GF-D8 (cell line): ENCODE data around the gene RANGAP1.

Experiments
- DNase-seq: peaks from one replicate; lab custom pipeline; 2025; lab: John Stamatoyannopoulos, UW

The RANGAP1 gene

GRCh38 chr22:41237036-41237706 lies 48.8 kb downstream of the RANGAP1 start:
- DNase-seq, result no peak

GRCh38 chr22:41234815-41235695 lies 50.9 kb downstream of the RANGAP1 start:
- DNase-seq, result no peak

- no peak for DNase-seq
Measured at GRCh38 chr22:41231369-41231768, 54.6 kb downstream of the RANGAP1 start.

DNA sequence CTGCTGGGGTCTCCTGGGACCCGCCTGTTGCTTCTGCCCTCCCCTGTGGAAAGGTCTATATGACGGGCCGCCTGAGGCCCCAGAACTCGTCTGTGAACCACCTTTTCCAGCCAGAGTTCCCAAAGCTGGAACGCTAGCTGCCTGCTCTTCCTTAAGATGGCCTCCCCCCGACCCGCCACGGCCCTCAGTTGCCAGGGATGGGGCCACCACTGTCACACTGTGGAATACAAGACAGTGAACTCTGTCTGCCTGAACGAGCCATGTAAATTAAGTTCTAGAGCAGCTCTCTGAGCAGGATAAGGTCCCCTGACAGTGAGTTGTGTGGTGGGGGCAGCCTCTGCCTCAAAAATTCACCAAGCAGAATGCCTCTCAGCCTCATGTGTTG lies 55.6 kb downstream of the RANGAP1 start:
- no peak for DNase-seq

GRCh38 chr22:41229730-41230400 lies 56.1 kb downstream of the RANGAP1 start:
- DNase-seq, result no peak

DNA sequence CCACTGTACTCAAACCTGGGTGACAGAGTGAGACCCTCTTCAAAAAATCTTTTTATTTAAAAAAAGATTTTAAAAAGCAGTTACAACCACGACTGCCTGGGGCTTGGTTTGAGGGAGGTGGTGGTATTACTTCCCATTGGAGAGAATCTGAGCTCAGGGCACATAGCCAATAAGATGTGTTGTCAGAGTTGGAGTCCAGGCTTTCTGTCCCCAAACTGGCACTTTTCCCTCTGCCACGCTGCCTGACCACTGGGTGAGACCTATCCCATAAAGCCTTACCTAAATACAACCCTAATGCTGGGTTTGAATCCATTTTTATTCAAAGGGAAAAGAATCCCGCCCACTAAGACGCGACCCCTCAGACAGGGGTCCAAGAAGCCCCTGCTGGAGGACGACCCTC lies 56.8 kb downstream of the RANGAP1 start:
- no peak for DNase-seq

DNA sequence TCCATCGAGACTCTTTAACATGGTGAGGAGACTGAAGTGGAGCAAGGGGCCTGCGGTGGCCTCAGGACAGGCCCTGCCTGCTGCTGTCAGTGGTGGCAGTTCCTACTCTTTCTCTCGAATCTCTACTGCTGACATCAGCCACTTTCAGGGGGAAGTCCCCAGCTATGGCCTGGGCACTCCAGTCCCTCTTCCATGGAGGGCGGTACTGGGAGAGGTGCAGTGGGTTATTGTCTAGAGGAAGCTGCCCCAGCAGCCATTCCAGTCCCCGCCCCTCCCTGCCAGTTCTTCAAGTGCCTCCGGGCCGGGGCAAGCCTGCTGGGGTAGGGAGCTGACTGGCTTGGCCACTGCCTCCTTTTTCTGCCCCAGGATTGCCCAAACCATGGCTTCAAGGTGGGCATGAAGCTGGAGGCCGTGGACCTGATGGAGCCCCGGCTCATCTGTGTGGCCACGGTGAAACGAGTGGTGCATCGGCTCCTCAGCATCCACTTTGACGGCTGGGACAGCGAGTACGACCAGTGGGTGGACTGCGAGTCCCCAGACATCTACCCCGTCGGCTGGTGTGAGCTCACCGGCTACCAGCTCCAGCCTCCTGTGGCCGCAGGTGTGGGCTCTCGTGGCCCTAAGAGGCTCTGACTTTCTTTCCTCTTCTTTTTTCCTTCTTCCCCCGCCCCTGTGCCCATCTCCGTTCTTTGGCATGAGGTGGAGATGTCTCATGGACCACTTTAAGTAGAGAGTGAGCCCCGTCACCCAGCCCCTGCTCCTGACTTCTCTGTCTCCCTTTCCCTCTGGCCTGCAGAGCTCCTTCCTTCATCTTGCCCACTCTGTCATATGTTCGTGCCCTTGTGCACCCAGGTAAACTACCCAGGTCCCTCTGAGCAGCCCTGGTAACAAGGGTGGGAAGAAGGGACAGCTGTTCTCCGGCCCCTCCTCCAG lies 59.0 kb downstream of the RANGAP1 start:
- DNase-seq, result no peak

DNA sequence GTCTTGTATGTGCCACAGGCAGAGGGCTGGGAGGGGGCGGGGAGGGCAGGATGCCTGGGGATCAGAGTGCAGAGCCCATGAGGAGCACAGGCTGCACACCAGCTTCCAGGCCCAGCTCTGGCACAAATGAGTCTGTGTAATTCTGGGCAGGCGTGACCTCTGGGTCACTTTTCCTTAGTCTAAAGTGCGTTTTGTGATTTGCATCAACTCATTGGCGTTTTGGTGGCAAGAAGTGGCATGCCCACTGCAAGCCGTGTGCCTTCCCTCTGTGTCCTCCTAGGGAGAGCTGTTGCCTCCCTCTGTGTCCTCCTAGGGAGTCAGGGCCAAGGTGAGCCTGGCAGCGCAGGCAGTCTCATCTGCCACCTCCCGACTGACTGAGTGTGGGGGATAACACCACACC lies 62.5 kb downstream of the RANGAP1 start:
- no peak for DNase-seq

- DNase-seq, result no peak
Measured at GRCh38 chr22:41222846-41223507, 63.0 kb downstream of the RANGAP1 start.

DNA sequence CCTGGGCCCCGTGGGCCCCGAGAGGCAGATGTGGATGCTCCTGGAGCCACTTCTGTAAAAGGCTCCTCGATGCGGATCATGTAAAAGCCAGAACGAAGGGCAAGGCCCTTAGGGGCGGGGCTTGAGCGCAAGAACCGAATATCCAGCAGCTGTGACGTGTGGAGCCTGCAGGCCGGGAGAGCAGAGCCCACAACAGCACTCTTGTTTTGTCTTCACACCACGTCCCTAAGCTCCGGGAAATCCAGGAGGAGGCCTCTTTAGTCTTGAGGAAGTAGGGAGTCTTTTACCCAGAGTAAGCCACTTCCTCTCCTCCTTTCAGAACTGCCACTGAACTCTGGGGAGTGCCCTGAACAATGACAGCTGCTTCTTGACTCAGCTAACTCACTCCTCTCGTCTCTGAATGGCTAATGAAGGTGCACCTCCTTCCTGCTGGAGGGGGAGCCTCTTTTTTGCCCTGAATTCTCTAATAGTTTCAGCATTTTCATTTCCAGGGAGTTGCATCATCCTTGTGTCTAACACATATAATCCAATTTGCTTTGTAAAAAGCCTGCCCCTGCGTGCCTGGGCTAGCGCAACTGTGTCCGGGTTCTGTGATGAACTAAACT lies 68.3 kb downstream of the RANGAP1 start:
- peak; percentile 63 for DNase-seq

DNA sequence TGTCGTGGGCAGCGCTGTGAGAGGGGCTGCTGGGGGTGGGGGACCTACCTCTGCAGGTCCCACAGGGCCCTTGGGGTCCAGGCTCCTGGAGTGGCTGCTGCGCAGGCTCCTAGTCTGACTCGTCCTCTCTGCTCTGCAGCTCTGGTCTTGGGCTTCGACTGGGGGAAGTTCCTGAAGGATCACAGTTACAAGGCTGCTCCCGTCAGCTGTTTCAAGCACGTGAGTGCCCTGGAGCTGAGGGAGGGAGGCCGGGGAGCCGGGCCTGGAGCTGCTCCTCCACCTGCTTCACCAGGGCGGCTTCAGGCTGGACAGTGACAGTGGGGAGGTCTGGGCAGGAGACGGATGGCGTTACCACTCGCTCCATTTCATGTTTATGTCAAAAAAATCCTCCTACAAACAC lies 69.0 kb downstream of the RANGAP1 start:
- DNase-seq, result no peak

DNA sequence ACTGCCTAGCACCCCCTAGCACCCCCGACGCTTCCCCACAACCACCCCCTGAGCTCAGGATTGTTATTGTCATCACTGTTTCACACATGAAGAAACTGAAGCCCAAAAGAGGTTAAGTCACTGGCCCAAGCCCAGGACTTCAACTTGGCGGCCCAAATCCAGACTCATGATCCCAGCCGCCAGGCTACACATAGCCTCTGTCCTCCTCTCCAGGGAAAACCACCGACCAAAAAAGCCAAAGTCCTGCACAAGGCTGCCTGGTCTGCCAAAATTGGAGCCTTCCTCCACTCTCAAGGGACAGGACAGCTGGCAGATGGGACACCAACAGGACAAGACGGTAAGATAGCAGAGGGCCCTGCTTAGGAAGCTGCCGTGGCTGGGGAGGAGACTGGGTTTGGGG lies 70.1 kb downstream of the RANGAP1 start:
- no peak for DNase-seq

- no peak for DNase-seq
Measured at GRCh38 chr22:41215409-41215808, 70.6 kb downstream of the RANGAP1 start.

GRCh38 chr22:41206719-41207118 lies 79.3 kb downstream of the RANGAP1 start:
- DNase-seq, result no peak

GRCh38 chr22:41204992-41205900 lies 80.7 kb downstream of the RANGAP1 start, which contains the start of gene L3MBTL2:
Gene L3MBTL2, plus strand, starts transcription at chr22:41205312. Its CDS starts 51 bp downstream, at chr22:41205363.
- DNase-seq, result peak; percentile 86

DNA sequence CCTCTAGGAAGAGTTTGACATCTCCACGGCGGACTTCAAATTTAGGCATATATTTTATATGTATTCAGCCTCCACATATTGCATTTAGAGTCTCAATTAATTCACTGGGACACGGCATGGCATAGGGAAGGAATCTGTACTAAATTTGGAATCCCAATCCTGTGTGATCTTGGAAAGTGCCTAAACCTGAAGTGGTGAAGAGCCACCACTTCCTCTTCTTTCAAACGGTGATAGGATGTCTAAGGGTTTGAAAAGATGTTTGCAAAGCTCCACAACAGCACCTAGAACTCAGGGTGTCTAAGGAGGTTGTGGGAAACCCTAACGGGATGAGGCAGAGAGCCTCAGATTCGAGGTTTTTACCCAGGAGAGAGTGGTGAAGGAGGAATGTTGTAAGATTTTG lies 81.9 kb downstream of the RANGAP1 start:
- DNase-seq, result no peak

DNA sequence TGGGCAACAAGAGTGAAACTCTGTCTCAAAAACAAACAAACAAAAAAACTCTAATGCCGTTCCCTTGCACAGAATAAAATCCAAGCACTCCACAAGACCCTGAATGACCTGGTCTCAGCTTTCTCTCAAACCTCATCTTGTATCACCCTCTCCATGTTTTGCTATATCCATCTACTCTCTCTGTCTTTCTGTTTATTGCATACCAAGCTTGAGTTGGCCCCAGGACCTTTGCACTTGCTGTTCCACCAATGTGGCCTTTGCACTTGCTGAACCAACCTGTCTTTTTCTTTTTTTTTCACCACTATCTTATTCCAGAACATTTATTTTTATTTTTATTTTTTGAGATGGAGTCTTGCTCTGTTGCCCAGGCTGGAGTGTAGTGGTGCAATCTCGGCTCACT lies 82.9 kb downstream of the RANGAP1 start:
- DNase-seq, result no peak

DNA sequence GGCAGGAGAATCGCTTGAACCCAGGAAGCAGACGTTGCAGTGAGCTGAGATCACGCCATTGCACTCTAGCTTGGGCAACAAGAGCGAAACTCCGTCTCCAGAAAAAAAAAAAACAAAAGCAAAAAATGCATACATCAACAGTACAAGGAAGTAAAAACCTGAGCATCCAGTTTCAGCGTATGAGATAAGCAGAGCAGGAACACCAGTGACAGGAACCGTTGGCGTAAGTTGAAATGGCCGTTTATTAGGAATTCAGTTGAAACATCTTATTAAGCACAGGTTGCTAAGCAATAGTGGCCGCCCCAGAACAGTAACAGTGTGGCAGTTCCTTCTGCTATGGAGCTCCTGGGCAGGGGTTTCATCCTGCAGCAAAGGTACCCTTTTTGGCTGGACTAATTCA lies 84.8 kb downstream of the RANGAP1 start:
- no peak for DNase-seq

- DNase-seq, result no peak
Measured at GRCh38 chr22:41198027-41198580, 87.9 kb downstream of the RANGAP1 start.
